Measurements from ENCODE around the gene AFAP1L2. TPM values are rescaled to one million over a fixed set of nuclear protein-coding genes. Genes with fewer than 3 reads are reported as not detected.

The AFAP1L2 gene
- total RNA-seq, 1 donor from 2014 or later = 6.4 TPM

- Mint-ChIP-seq H3K27ac (no peak overlapping the region), H3K36me3 (no peaks in the 10 kb centered on the region), H3K4me3 (no peak overlapping the region), H3K4me1 (ENCODE audit: unreplicated experiment) (peaks cover 22% of the 10 kb centered on the region), H3K27me3 (no peaks in the 10 kb centered on the region), H3K9me3 (no peaks in the 10 kb centered on the region)
- TF ChIP-seq, protein P1, sequence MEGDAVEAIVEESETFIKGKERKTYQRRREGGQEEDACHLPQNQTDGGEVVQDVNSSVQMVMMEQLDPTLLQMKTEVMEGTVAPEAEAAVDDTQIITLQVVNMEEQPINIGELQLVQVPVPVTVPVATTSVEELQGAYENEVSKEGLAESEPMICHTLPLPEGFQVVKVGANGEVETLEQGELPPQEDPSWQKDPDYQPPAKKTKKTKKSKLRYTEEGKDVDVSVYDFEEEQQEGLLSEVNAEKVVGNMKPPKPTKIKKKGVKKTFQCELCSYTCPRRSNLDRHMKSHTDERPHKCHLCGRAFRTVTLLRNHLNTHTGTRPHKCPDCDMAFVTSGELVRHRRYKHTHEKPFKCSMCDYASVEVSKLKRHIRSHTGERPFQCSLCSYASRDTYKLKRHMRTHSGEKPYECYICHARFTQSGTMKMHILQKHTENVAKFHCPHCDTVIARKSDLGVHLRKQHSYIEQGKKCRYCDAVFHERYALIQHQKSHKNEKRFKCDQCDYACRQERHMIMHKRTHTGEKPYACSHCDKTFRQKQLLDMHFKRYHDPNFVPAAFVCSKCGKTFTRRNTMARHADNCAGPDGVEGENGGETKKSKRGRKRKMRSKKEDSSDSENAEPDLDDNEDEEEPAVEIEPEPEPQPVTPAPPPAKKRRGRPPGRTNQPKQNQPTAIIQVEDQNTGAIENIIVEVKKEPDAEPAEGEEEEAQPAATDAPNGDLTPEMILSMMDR (conservative IDR thresholded peaks at IDR 0.05) = no peak
- DNase-seq (ENCODE audit: extremely low spot score, unreplicated experiment) = no peak
Observed at GRCh38 chr10:114332301-114333192, 71.8 kb downstream of the AFAP1L2 start.

DNA sequence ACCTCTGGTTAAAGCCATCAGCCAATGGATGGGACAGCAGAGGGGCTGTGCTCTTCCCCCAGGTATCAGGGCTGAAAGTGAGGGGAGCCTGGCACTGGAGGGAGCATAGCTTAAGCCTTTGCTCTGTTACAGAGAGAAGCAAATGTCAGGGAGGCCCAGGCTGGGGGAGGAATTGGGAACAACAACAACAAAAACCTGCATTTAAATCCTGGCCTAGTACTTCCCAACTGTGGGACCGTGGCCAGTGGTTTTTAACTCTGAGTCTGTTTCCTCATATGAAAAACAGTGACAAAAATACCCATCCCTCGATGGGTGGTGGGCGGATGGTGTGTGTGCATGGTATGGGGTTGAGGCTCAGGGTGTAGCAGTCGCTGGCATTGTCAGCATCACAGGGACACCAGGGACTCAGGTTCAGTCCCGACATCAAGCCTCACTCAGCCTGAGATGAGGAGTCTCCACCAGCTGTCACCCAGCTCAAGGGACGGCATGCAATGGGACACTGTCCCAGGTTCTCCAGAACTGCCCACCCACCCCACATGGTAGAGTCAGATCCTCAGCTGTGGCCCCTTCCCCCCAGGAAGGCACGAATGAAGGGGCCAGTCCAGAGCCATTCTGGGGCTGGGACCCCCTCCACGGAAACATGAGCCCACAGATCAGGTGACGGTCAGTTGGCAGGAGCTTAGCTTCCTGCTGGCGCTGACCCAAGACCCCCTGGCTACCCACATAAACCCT, 74.5 kb downstream of the AFAP1L2 start:
- H3K27me3 Mint-ChIP-seq = no peaks in the 10 kb centered on the region
- no peak for DNase-seq (ENCODE audit: extremely low spot score, unreplicated experiment)
- H3K27ac Mint-ChIP-seq = no peak overlapping the region
- H3K4me1 Mint-ChIP-seq (ENCODE audit: unreplicated experiment) = peaks cover 11% of the 10 kb centered on the region
- H3K9me3 Mint-ChIP-seq = no peaks in the 10 kb centered on the region
- no peak overlapping the region for H3K4me3 Mint-ChIP-seq
- no peaks in the 10 kb centered on the region for H3K36me3 Mint-ChIP-seq
- TF ChIP-seq, protein P1 (conservative IDR thresholded peaks at IDR 0.05) = no peak

- no peak overlapping the region for H3K4me3 Mint-ChIP-seq
- no peak for DNase-seq (ENCODE audit: extremely low spot score, unreplicated experiment)
- no peaks in the 10 kb centered on the region for H3K27me3 Mint-ChIP-seq
- H3K9me3 Mint-ChIP-seq = no peaks in the 10 kb centered on the region
- H3K4me1 Mint-ChIP-seq (ENCODE audit: unreplicated experiment) = peaks cover 11% of the 10 kb centered on the region
- no peak overlapping the region for H3K27ac Mint-ChIP-seq
- no peaks in the 10 kb centered on the region for H3K36me3 Mint-ChIP-seq
- TF ChIP-seq, protein P1 (conservative IDR thresholded peaks at IDR 0.05) = no peak
Observed at GRCh38 chr10:114328874-114329273, 75.4 kb downstream of the AFAP1L2 start.

DNA sequence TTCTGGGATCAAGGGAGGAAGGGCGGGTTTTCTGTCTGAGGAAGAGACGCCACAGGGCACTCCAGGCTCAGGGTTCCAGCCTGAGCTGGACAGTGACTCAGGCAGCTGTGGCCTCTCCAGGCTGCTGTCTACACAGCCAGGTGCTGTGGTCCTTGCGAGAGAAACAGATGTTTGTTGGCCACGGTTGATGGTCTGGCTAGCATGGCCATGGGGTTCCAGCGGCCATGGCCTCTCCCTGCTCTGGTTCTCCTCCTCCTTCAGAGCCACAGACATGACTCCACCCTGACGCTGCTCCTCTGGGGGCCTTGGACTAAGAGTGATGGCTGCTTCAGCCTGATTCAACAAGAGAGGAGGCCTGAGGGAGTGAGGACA, 75.9 kb downstream of the AFAP1L2 start:
- Mint-ChIP-seq H3K27me3 (no peaks in the 10 kb centered on the region), H3K4me1 (ENCODE audit: unreplicated experiment) (peaks cover 11% of the 10 kb centered on the region), H3K36me3 (no peaks in the 10 kb centered on the region), H3K4me3 (no peak overlapping the region), H3K27ac (no peak overlapping the region), H3K9me3 (no peaks in the 10 kb centered on the region)
- DNase-seq (ENCODE audit: extremely low spot score, unreplicated experiment) = no peak
- TF ChIP-seq, protein P1 (conservative IDR thresholded peaks at IDR 0.05) = no peak

DNA sequence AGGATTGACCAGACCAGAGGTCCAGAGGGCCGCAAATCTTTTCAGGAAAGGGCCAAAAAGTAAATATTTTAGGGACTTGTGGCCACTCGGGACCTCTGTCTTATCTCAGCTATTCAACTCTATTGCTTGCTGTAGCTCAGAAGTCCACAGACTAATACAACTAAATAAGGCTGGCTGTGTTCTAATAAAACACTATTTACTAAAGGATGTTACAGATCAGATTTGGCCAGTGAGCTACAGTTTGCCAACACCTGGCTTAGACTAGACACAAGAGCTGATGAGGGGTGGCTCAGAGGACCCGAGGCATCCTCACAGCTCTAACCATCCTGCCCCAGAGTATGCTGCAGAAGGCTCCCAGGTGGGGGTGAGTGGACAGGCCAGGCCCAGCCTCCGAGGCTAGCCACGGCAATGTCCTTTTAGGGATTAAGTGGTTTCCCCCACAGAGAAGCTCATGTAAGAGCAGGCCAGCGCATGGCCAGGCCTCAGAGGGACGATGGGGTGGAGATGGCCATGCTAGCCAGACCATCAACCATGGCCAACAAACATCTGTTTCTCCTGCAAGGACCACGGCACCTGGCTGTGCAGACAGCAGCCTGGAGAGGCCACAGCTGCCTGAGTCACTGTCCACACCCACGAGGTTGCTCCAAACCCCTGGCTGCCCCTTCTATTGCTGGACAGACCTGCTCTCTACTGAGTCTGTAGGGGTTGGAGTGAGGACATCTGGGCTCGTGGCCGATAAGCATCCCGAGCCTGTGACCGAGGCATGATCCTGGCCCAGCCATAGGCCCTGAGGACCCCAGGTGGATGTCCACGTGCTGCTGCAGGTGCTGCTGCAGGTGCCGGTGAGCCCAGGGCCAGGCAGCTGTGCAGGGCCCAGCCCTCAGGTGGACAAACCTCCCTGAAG, 76.5 kb downstream of the AFAP1L2 start:
- TF ChIP-seq, protein P1 (conservative IDR thresholded peaks at IDR 0.05) = no peak
- DNase-seq (ENCODE audit: extremely low spot score, unreplicated experiment) = no peak
- Mint-ChIP-seq H3K4me3 (no peak overlapping the region), H3K27me3 (no peaks in the 10 kb centered on the region), H3K27ac (no peak overlapping the region), H3K36me3 (no peaks in the 10 kb centered on the region), H3K4me1 (ENCODE audit: unreplicated experiment) (peaks cover 6% of the 10 kb centered on the region), H3K9me3 (no peaks in the 10 kb centered on the region)
